ENCODE results near the gene CIBAR2. TPM values are rescaled to one million over a fixed set of nuclear protein-coding genes. Genes with fewer than 3 reads are reported as not detected.

Gene CIBAR2
- total and polyA plus RNA-seq, 2 experiments from 2014 or later = not detected

DNA sequence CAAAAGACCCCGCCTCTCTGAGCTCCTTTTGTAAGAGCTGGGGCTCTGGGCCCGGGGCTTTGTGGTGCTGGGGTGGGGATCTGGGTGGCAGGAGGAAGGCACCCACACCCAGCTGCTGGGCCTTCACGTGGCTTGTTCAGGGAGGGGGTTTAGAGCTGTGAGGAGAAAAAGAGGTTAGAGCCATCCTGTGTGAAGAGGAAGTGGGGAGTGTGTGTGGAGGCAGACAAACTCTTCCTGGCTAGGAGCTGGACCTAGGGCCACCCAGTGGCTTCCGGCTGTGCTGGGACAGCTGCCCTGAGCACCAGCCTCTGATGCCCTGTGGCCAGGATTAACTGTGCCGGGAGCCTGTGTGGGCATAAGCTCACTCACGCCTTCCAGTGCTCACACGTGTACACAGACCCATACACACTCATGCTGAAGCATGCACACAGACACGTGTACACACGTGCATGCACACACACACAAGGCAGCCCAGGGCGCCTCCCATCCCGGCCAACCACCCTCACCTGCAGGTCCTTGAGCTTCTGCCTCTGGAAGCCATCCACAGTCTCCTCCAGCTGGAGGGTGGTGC, 7.4 kb downstream of the CIBAR2 start:
- WGBS, 2 experiments (ENCODE audit: low coverage in 1 of 2, low lambda C conversion rate in 2 of 2, missing lambda C conversion rate in 2 of 2) = 81 to 87% methylated on average over 11 of the region's 11 CpGs
- no peak for DNase-seq
- in situ Hi-C loops (cut with MboI) = no loop called here
- no peaks in the 10 kb centered on the region for H3K79me2 ChIP-seq (ENCODE audit: insufficient read depth)
- H3K9me3 ChIP-seq (ENCODE audit: low read depth) = no peaks in the 10 kb centered on the region
- H2AFZ ChIP-seq = no peak overlapping the region
- no peak overlapping the region for H3K4me2 ChIP-seq (ENCODE audit: unreplicated experiment)
- no peaks in the 10 kb centered on the region for H3K4me1 ChIP-seq (ENCODE audit: insufficient read depth)
- H3K36me3 ChIP-seq (ENCODE audit: low read depth) = no peaks in the 10 kb centered on the region
- H3K27ac ChIP-seq = no peak overlapping the region
- no peaks in the 10 kb centered on the region for H3F3A ChIP-seq (ENCODE audit: insufficient read depth)
- no peaks in the 10 kb centered on the region; the same call in none of the 2 replicates for H3K27me3 ChIP-seq (replicated peaks; ENCODE audit: insufficient read depth)
- TF ChIP-seq EZH2 (IDR thresholded peaks at IDR 0.05; ENCODE audit: insufficient read depth, poor library complexity, severe bottlenecking) (no peak), EZH2phosphoT487 (IDR thresholded peaks at IDR 0.05; ENCODE audit: insufficient read depth, low read depth) (no peak)
- H3K9me2 ChIP-seq (ENCODE audit: insufficient read depth) = no peaks in the 10 kb centered on the region
- no peak overlapping the region for H3K4me3 ChIP-seq
- H3K9ac ChIP-seq = no peak overlapping the region
- no peaks in the 10 kb centered on the region for H4K20me1 ChIP-seq (ENCODE audit: insufficient read depth)

DNA sequence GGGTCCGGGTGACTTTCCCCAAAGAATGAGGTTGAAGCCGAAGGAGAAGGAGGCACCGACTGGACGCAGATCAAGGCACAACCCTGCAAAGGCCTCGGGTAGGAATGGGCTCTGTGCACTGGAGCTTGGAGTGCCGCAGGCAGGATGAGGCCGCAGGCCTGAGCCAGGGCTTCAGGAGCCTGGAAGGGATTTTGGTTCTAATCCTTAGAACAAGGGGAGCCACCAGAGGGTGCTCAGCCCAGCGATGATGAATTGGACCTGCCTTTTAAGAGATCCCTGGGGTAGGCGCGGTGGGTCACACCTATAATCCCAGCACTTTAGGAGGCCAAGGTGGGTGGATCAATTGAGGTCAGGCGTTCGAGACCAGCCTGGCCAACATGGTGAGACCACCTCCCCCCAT, 8.1 kb downstream of the CIBAR2 start:
- Histone ChIP-seq H3F3A (ENCODE audit: insufficient read depth) (no peaks in the 10 kb centered on the region), H3K9me3 (ENCODE audit: low read depth) (no peaks in the 10 kb centered on the region), H3K4me2 (ENCODE audit: unreplicated experiment) (no peak overlapping the region), H4K20me1 (ENCODE audit: insufficient read depth) (no peaks in the 10 kb centered on the region), H3K79me2 (ENCODE audit: insufficient read depth) (no peaks in the 10 kb centered on the region), H3K36me3 (ENCODE audit: low read depth) (no peaks in the 10 kb centered on the region), H3K9ac (no peak overlapping the region), H3K4me3 (no peak overlapping the region), H3K9me2 (ENCODE audit: insufficient read depth) (no peaks in the 10 kb centered on the region), H3K4me1 (ENCODE audit: insufficient read depth) (no peaks in the 10 kb centered on the region), H3K27me3 (replicated peaks; ENCODE audit: insufficient read depth) (no peaks in the 10 kb centered on the region; the same call in none of the 2 replicates), H2AFZ (no peak overlapping the region), H3K27ac (no peak overlapping the region)
- TF ChIP-seq EZH2 (IDR thresholded peaks at IDR 0.05; ENCODE audit: insufficient read depth, poor library complexity, severe bottlenecking) (no peak), EZH2phosphoT487 (IDR thresholded peaks at IDR 0.05; ENCODE audit: insufficient read depth, low read depth) (no peak)
- no peak for DNase-seq
- in situ Hi-C loops (cut with MboI) = no loop called here
- 95% methylated on average over 12 of the region's 12 CpGs for whole genome bisulfite sequencing, 2 experiments (ENCODE audit: low coverage in 1 of 2, low lambda C conversion rate in 2 of 2, missing lambda C conversion rate in 2 of 2)

DNA sequence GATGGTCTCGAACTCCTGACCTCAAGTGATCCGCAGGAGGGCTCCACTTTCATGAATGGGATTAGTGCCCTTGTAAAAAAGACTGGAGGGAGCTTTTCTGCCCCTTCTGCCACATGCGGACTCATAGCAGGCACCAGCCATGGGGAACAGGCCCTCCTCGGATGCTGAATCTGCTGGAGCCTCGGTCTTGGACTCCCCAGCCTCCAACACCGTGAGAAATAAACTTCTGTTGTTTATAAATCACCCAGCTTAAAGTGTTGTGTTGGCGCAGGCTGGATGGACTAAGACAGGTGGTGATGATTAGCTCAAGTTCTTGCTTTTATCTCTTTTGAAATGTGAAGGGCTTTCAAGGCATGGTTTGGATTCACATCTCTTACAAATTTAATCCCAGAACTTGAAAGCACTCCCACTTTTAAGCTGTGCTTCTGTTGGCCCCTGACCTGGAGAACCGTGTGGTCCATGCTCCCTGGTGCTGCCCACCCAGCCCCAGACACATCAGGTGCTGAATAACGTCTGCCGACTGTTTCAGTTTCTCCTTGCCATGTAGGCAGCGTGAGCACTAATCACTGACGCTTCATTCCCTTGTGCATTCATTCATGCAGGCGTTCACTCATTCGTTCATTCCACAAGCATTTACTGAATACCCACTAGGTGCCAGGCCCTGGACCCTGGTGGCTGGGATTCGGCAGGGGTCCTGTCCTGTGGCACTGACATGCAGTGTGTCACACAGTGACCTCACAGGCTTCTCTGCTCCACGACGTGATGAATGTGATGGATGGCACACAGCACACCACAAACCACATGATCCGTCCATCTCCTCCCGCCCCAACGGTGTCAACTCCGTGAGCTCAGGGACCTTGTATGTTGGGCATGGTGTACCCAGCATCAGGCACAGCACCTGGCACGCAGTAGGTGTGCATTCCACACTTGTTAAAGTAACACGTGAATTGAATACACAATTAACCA, 8.9 kb downstream of the CIBAR2 start:
- no peaks in the 10 kb centered on the region for H3K9me3 ChIP-seq (ENCODE audit: low read depth)
- TF ChIP-seq EZH2phosphoT487 (IDR thresholded peaks at IDR 0.05; ENCODE audit: insufficient read depth, low read depth) (no peak), EZH2 (IDR thresholded peaks at IDR 0.05; ENCODE audit: insufficient read depth, poor library complexity, severe bottlenecking) (no peak)
- no peak overlapping the region for H3K9ac ChIP-seq
- no peak overlapping the region for H3K4me2 ChIP-seq (ENCODE audit: unreplicated experiment)
- no peak overlapping the region for H2AFZ ChIP-seq
- H3K9me2 ChIP-seq (ENCODE audit: insufficient read depth) = no peaks in the 10 kb centered on the region
- H4K20me1 ChIP-seq (ENCODE audit: insufficient read depth) = no peaks in the 10 kb centered on the region
- no peaks in the 10 kb centered on the region for H3K79me2 ChIP-seq (ENCODE audit: insufficient read depth)
- H3F3A ChIP-seq (ENCODE audit: insufficient read depth) = no peaks in the 10 kb centered on the region
- 87 to 90% methylated on average over 23 of the region's 23 CpGs for WGBS, 2 experiments (ENCODE audit: low coverage in 1 of 2, low lambda C conversion rate in 2 of 2, missing lambda C conversion rate in 2 of 2)
- in situ Hi-C loops (cut with MboI) = no loop called here
- H3K4me3 ChIP-seq = no peak overlapping the region
- H3K4me1 ChIP-seq (ENCODE audit: insufficient read depth) = no peaks in the 10 kb centered on the region
- DNase-seq = no peak
- no peak overlapping the region for H3K27ac ChIP-seq
- no peaks in the 10 kb centered on the region; the same call in none of the 2 replicates for H3K27me3 ChIP-seq (replicated peaks; ENCODE audit: insufficient read depth)
- no peaks in the 10 kb centered on the region for H3K36me3 ChIP-seq (ENCODE audit: low read depth)

DNA sequence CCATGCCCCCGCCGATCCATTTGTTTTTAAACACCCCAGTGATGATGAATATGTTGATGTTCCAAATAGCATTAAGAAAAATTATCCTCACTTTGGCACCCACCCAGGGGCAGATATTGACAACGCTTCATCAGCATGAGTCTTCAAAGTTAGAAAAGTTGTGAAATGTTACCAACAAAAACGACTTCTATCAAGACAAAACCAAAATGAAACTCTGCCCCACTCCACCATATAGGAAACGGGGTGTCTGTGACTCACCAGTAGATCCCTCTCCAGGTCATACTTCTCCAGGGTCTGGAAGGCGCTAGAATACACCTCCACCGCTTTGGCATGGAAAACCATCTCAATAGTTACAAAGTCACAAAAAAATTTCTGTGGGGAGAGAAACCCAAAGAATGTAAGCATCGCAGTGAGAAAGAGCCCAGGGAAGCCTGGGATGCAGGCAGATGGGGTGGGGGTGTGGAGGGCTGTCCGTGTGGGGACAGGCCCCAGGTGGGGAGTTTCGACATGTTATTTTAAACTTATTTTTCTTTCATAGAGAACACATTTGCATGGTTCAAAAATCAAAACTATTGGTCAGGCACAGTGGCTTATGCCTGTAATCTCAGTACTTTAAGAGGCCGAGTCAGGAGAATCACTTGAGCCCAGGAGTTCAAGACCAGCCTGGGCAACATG, 10.2 kb downstream of the CIBAR2 start:
- no peak for DNase-seq
- 83 to 85% methylated on average over 11 of the region's 11 CpGs for WGBS, 2 experiments (ENCODE audit: low coverage in 1 of 2, low lambda C conversion rate in 2 of 2, missing lambda C conversion rate in 2 of 2)
- Histone ChIP-seq H2AFZ (no peak overlapping the region), H3K9ac (no peak overlapping the region), H3K9me3 (ENCODE audit: low read depth) (no peaks in the 10 kb centered on the region), H3K27ac (no peak overlapping the region), H3K79me2 (ENCODE audit: insufficient read depth) (no peaks in the 10 kb centered on the region), H3F3A (ENCODE audit: insufficient read depth) (no peaks in the 10 kb centered on the region), H3K27me3 (replicated peaks; ENCODE audit: insufficient read depth) (peaks cover 5% of the 10 kb centered on the region), H3K9me2 (ENCODE audit: insufficient read depth) (no peaks in the 10 kb centered on the region), H4K20me1 (ENCODE audit: insufficient read depth) (no peaks in the 10 kb centered on the region), H3K4me1 (ENCODE audit: insufficient read depth) (no peaks in the 10 kb centered on the region), H3K4me3 (no peak overlapping the region), H3K36me3 (ENCODE audit: low read depth) (no peaks in the 10 kb centered on the region), H3K4me2 (ENCODE audit: unreplicated experiment) (no peak overlapping the region)
- TF ChIP-seq EZH2 (IDR thresholded peaks at IDR 0.05; ENCODE audit: insufficient read depth, poor library complexity, severe bottlenecking) (no peak), EZH2phosphoT487 (IDR thresholded peaks at IDR 0.05; ENCODE audit: insufficient read depth, low read depth) (no peak)
- in situ Hi-C loops (cut with MboI) = no loop called here
